Fibroblast of peridontal ligament (primary cell): ENCODE data around the gene PPIF.
A peak's percentile ranks its signal among the peaks of the same experiment; 100 is the strongest.

ENCODE experiments used
- DNase-seq: peaks from one replicate; pipeline ENCODE4 v3.0.0-alpha.2; 2010; ENCODE audit errors: extremely low read depth

Gene PPIF

GRCh38 chr10:79347226-79347893, at the start of gene PPIF:
PPIF (plus strand) TSS chr10:79347469; CDS start chr10:79347549, 80 bp downstream.
- peak; percentile 87 for DNase-seq

GRCh38 chr10:79298403-79299244, 48.6 kb upstream of the PPIF start:
- DNase-seq = peak; percentile 92

GRCh38 chr10:79299397-79300241, 47.6 kb upstream of the PPIF start:
- peak; percentile 79 for DNase-seq

- no peak for DNase-seq
Measured at GRCh38 chr10:79300711-79301110, 46.6 kb upstream of the PPIF start.

GRCh38 chr10:79301754-79302530, 45.3 kb upstream of the PPIF start:
- DNase-seq = no peak

- no peak for DNase-seq
Measured at GRCh38 chr10:79303631-79304478, 43.4 kb upstream of the PPIF start.

GRCh38 chr10:79304479-79305087, 42.7 kb upstream of the PPIF start:
- DNase-seq = no peak

GRCh38 chr10:79305515-79305914, 41.8 kb upstream of the PPIF start:
- DNase-seq = no peak

- no peak for DNase-seq
Measured at GRCh38 chr10:79305988-79306387, 41.3 kb upstream of the PPIF start.

GRCh38 chr10:79306644-79307220, 40.5 kb upstream of the PPIF start:
- no peak for DNase-seq

GRCh38 chr10:79308016-79308415, 39.3 kb upstream of the PPIF start:
- DNase-seq = no peak

- no peak for DNase-seq
Measured at GRCh38 chr10:79308969-79309665, 38.2 kb upstream of the PPIF start.

- DNase-seq = no peak
Measured at GRCh38 chr10:79310200-79310865, 36.9 kb upstream of the PPIF start.

GRCh38 chr10:79310911-79311573, 36.2 kb upstream of the PPIF start:
- no peak for DNase-seq

GRCh38 chr10:79311581-79312407, 35.5 kb upstream of the PPIF start:
- no peak for DNase-seq

- DNase-seq = no peak
Measured at GRCh38 chr10:79312601-79313187, 34.6 kb upstream of the PPIF start.

GRCh38 chr10:79313320-79313719, 33.9 kb upstream of the PPIF start:
- no peak for DNase-seq
